ENCODE measurements around the gene RIPPLY2. TPM values are rescaled to one million over a fixed set of nuclear protein-coding genes. Genes with fewer than 3 reads are reported as not detected.
A peak's percentile ranks its signal among the peaks of the same experiment; 100 is the strongest.

RIPPLY2 gene
- total and polyA plus RNA-seq, 7 experiments from 2014 or later = not detected

DNA sequence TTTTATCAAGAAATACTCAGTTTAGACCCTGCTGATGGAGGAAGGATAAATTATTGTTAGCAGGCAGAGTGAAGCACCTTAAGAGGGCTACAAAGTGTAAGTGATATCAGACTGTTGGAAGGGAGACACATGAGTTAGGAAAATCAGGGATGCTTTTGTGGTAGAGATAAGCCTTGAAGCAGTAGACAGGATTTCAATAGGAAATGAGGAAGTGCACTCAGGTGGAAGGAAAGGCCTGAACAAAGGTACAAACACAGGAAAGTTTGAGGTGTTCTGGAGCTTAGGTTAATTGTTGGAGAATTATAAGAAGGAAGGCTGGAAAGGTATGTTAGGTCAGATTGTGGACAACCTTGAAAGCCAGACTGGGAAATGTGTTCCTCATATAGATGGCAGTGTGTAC, 13.9 kb downstream of the RIPPLY2 start:
- ChIA-PET POLR2A (no interaction called here), CTCF (no interaction called here)
- H3K4me3 Mint-ChIP-seq = peak overlapping the region in 1 of 10 donors; percentile 3
- Histone ChIP-seq H3K27me3 (ENCODE audit: control insufficient read depth in 2 of 2, insufficient read depth in 2 of 2, low read length in 2 of 2) (no peaks in the 10 kb centered on the region), H3K4me3 (ENCODE audit: low read length) (no peak overlapping the region), H3K27ac (ENCODE audit: low read depth, low read length) (no peak overlapping the region), H3K36me3 (ENCODE audit: control insufficient read depth in 2 of 3, insufficient read depth in 3 of 3, low read length in 3 of 3) (peaks cover 0 to 30% (median 8%) of the 10 kb centered on the region in 3 experiments), H3K9me3 (ENCODE audit: control insufficient read depth in 2 of 3, low read length in 3 of 3) (peaks cover 0 to 6% (median 0%) of the 10 kb centered on the region in 3 experiments), H3K4me1 (ENCODE audit: control insufficient read depth in 2 of 2, insufficient read depth in 2 of 2, low read length in 2 of 2) (no peaks in the 10 kb centered on the region)
- no peak for ATAC-seq
- no peak for DNase-seq
- intact Hi-C loops (cut with micrococcal nuclease) = no loop called here
- peaks cover 6 to 36% (median 24%) of the 10 kb centered on the region in 7 donors for H3K4me1 Mint-ChIP-seq
- H3K27ac Mint-ChIP-seq = no peak overlapping the region
- peaks cover 0 to 28% (median 9%) of the 10 kb centered on the region in 11 donors for H3K9me3 Mint-ChIP-seq
- no peaks in the 10 kb centered on the region for H3K27me3 Mint-ChIP-seq
- peaks cover 11 to 62% (median 51%) of the 10 kb centered on the region in 5 donors for H3K36me3 Mint-ChIP-seq

DNA sequence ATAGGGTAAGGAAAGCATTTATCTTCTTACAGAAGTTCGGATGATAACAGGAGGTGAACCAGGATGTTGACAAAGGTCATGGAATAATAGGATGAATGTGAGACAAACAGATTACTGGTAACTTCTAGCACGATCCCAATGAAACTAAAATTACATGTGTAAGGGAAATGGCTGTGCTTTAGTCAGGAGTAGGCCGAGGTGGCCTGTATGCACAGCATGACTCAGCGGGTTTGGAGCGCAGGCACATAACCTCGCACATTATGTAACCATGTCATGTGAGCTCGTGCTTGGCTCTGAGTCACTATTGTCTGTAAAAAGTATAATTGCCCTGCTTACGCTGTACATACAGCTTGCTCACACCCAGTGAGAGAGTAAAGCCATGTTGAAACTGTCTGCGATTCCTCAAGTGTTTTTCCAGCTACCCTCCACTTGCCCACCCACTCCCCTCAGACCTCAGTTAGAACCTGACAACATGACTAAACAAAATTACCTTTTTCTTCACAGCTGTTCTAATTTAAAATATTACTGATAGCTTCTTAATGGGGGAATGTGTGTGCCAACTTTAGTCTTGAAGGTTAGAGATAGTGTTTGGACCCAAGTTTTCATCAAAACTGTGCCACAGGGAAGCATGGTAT, 14.5 kb downstream of the RIPPLY2 start:
- intact Hi-C loops (cut with micrococcal nuclease) = no loop called here
- peak in 3 of 9 donors; percentile 16 to 30 (median 18) for DNase-seq
- Histone ChIP-seq H3K27ac (ENCODE audit: low read depth, low read length) (no peak overlapping the region), H3K4me3 (ENCODE audit: low read length) (no peak overlapping the region), H3K27me3 (ENCODE audit: control insufficient read depth in 2 of 2, insufficient read depth in 2 of 2, low read length in 2 of 2) (no peaks in the 10 kb centered on the region), H3K9me3 (ENCODE audit: control insufficient read depth in 2 of 3, low read length in 3 of 3) (peaks cover 0 to 6% (median 0%) of the 10 kb centered on the region in 3 experiments), H3K36me3 (ENCODE audit: control insufficient read depth in 2 of 3, insufficient read depth in 3 of 3, low read length in 3 of 3) (peaks cover 0 to 30% (median 8%) of the 10 kb centered on the region in 3 experiments), H3K4me1 (ENCODE audit: control insufficient read depth in 2 of 2, insufficient read depth in 2 of 2, low read length in 2 of 2) (no peaks in the 10 kb centered on the region)
- Mint-ChIP-seq H3K9me3 (peaks cover 0 to 28% (median 9%) of the 10 kb centered on the region in 11 donors), H3K36me3 (peaks cover 11 to 62% (median 51%) of the 10 kb centered on the region in 5 donors), H3K4me3 (peak overlapping the region in 1 of 10 donors; percentile 3), H3K27me3 (no peaks in the 10 kb centered on the region), H3K27ac (peak overlapping the region in 1 of 9 donors; percentile 13), H3K4me1 (peaks cover 4 to 36% (median 24%) of the 10 kb centered on the region in 7 donors)
- ChIA-PET CTCF (no interaction called here), POLR2A (no interaction called here)
- peak; percentile 91 for ATAC-seq

- POLR2A ChIA-PET = no interaction called here
- H3K27ac ChIP-seq (ENCODE audit: low read depth, low read length) = no peak overlapping the region
- no peaks in the 10 kb centered on the region for H3K27me3 ChIP-seq (ENCODE audit: control insufficient read depth in 2 of 2, insufficient read depth in 2 of 2, low read length in 2 of 2)
- Mint-ChIP-seq H3K36me3 (peaks cover 11 to 64% (median 54%) of the 10 kb centered on the region in 5 donors), H3K4me3 (no peak overlapping the region), H3K9me3 (peaks cover 0 to 28% (median 9%) of the 10 kb centered on the region in 11 donors), H3K27me3 (no peaks in the 10 kb centered on the region), H3K27ac (no peak overlapping the region), H3K4me1 (peaks cover 8 to 39% (median 30%) of the 10 kb centered on the region in 7 donors)
- H3K4me3 ChIP-seq (ENCODE audit: low read length) = no peak overlapping the region
- DNase-seq (no peak), ATAC-seq (no peak)
- peaks cover 0 to 30% (median 8%) of the 10 kb centered on the region in 3 experiments for H3K36me3 ChIP-seq (ENCODE audit: control insufficient read depth in 2 of 3, insufficient read depth in 3 of 3, low read length in 3 of 3)
- peaks cover 0 to 6% (median 0%) of the 10 kb centered on the region in 3 experiments for H3K9me3 ChIP-seq (ENCODE audit: control insufficient read depth in 2 of 3, low read length in 3 of 3)
- peaks cover 0 to 5% of the 10 kb centered on the region in 2 donors for H3K4me1 ChIP-seq (ENCODE audit: control insufficient read depth in 2 of 2, insufficient read depth in 2 of 2, low read length in 2 of 2)
- CTCF ChIA-PET = no interaction called here
- intact Hi-C loops (cut with micrococcal nuclease) = no loop called here
Measured at GRCh38 chr6:83868639-83869038, 15.5 kb downstream of the RIPPLY2 start.

GRCh38 chr6:83870649-83871048, 17.5 kb downstream of the RIPPLY2 start:
- H3K9me3 Mint-ChIP-seq = peaks cover 0 to 27% (median 9%) of the 10 kb centered on the region in 11 donors
- no peak overlapping the region for H3K4me3 Mint-ChIP-seq
- no peak overlapping the region for H3K4me3 ChIP-seq (ENCODE audit: low read length)
- intact Hi-C loops (cut with micrococcal nuclease) = no loop called here
- CTCF ChIA-PET = no interaction called here
- no peak overlapping the region for H3K27ac Mint-ChIP-seq
- no peak overlapping the region for H3K27ac ChIP-seq (ENCODE audit: low read depth, low read length)
- H3K9me3 ChIP-seq (ENCODE audit: control insufficient read depth in 2 of 3, low read length in 3 of 3) = peaks cover 0 to 6% (median 0%) of the 10 kb centered on the region in 3 experiments
- H3K27me3 ChIP-seq (ENCODE audit: control insufficient read depth in 2 of 2, insufficient read depth in 2 of 2, low read length in 2 of 2) = no peaks in the 10 kb centered on the region
- H3K36me3 Mint-ChIP-seq = peaks cover 11 to 53% (median 49%) of the 10 kb centered on the region in 5 donors
- H3K4me1 ChIP-seq (ENCODE audit: control insufficient read depth in 2 of 2, insufficient read depth in 2 of 2, low read length in 2 of 2) = peaks cover 0 to 7% of the 10 kb centered on the region in 2 donors
- no peaks in the 10 kb centered on the region for H3K27me3 Mint-ChIP-seq
- POLR2A ChIA-PET = interaction anchor here (0.6 kb wide), 1 partner anchor 17 kb away, joined by 3 read pairs; no protein-coding TSS in a partner anchor
- peaks cover 0 to 22% (median 8%) of the 10 kb centered on the region in 3 experiments for H3K36me3 ChIP-seq (ENCODE audit: control insufficient read depth in 2 of 3, insufficient read depth in 3 of 3, low read length in 3 of 3)
- DNase-seq = no peak
- ATAC-seq = no peak
- H3K4me1 Mint-ChIP-seq = peaks cover 10 to 49% (median 41%) of the 10 kb centered on the region in 7 donors

- H3K4me1 Mint-ChIP-seq = peaks cover 13 to 61% (median 48%) of the 10 kb centered on the region in 7 donors
- intact Hi-C loops (cut with micrococcal nuclease) = no loop called here
- Histone ChIP-seq H3K9me3 (ENCODE audit: control insufficient read depth in 2 of 3, low read length in 3 of 3) (peaks cover 0 to under 1% (median 0%) of the 10 kb centered on the region in 3 experiments), H3K27ac (ENCODE audit: low read depth, low read length) (no peak overlapping the region), H3K4me1 (ENCODE audit: control insufficient read depth in 2 of 2, insufficient read depth in 2 of 2, low read length in 2 of 2) (peaks cover 0 to 7% of the 10 kb centered on the region in 2 donors), H3K4me3 (ENCODE audit: low read length) (no peak overlapping the region), H3K27me3 (ENCODE audit: control insufficient read depth in 2 of 2, insufficient read depth in 2 of 2, low read length in 2 of 2) (no peaks in the 10 kb centered on the region), H3K36me3 (ENCODE audit: control insufficient read depth in 2 of 3, insufficient read depth in 3 of 3, low read length in 3 of 3) (peaks cover 0 to 3% (median under 1%) of the 10 kb centered on the region in 3 experiments)
- H3K27me3 Mint-ChIP-seq = no peaks in the 10 kb centered on the region
- DNase-seq (no peak), ATAC-seq (no peak)
- ChIA-PET CTCF (interaction anchor here (1.0 kb wide), 1 partner anchor 13 kb away, joined by 3 read pairs; no protein-coding TSS in a partner anchor), POLR2A (interaction anchor here (0.9 kb wide), 1 partner anchor 13 kb away, joined by 3 read pairs; the partner anchor contains the start of gene CYB5R4)
- peak overlapping the region in 1 of 9 donors; percentile 64 for H3K27ac Mint-ChIP-seq
- H3K36me3 Mint-ChIP-seq = peaks cover 3 to 38% (median 30%) of the 10 kb centered on the region in 5 donors
- H3K9me3 Mint-ChIP-seq = peaks cover 0 to 11% (median 2%) of the 10 kb centered on the region in 11 donors
- H3K4me3 Mint-ChIP-seq = peak overlapping the region in 1 of 10 donors; percentile 15
Measured at GRCh38 chr6:83872386-83873118, 19.4 kb downstream of the RIPPLY2 start.

GRCh38 chr6:83873869-83874268, 20.7 kb downstream of the RIPPLY2 start:
- H3K9me3 ChIP-seq (ENCODE audit: control insufficient read depth in 2 of 3, low read length in 3 of 3) = no peaks in the 10 kb centered on the region
- Mint-ChIP-seq H3K4me1 (peaks cover 13 to 70% (median 53%) of the 10 kb centered on the region in 7 donors), H3K4me3 (peak overlapping the region in 9 of 10 donors; percentile 2 to 72 (median 30)), H3K27ac (peak overlapping the region in 5 of 9 donors; percentile 3 to 64 (median 10)), H3K36me3 (peaks cover 0 to 29% (median 21%) of the 10 kb centered on the region in 5 donors), H3K9me3 (peaks cover 0 to 3% (median 0%) of the 10 kb centered on the region in 11 donors), H3K27me3 (no peaks in the 10 kb centered on the region)
- no peaks in the 10 kb centered on the region for H3K27me3 ChIP-seq (ENCODE audit: control insufficient read depth in 2 of 2, insufficient read depth in 2 of 2, low read length in 2 of 2)
- CTCF ChIA-PET = no interaction called here
- H3K4me3 ChIP-seq (ENCODE audit: low read length) = no peak overlapping the region
- intact Hi-C loops (cut with micrococcal nuclease) = no loop called here
- H3K4me1 ChIP-seq (ENCODE audit: control insufficient read depth in 2 of 2, insufficient read depth in 2 of 2, low read length in 2 of 2) = peaks cover 0 to 7% of the 10 kb centered on the region in 2 donors
- DNase-seq (no peak), ATAC-seq (no peak)
- no peaks in the 10 kb centered on the region for H3K36me3 ChIP-seq (ENCODE audit: control insufficient read depth in 2 of 3, insufficient read depth in 3 of 3, low read length in 3 of 3)
- H3K27ac ChIP-seq (ENCODE audit: low read depth, low read length) = no peak overlapping the region
- POLR2A ChIA-PET = no interaction called here
